Sigmoid colon (tissue), 7 donors: ENCODE results near the gene RAB14. TPM values are rescaled to one million over a fixed set of nuclear protein-coding genes. Genes with fewer than 3 reads are reported as not detected.

Source experiments
- DNase-seq: peaks from one replicate; pipeline ENCODE4 v3.0.0-alpha.2; 2019
- H3K27ac ChIP-seq, 4 donors: fragments of 200-600 bp; sonication (generic); one replicate each; pipeline ENCODE4 v1.5.1; 2016 to 2019; ENCODE audit warnings: mild to moderate bottlenecking in 1 of 4
- H3K27me3 ChIP-seq, 3 donors: fragments of 200-600 bp; sonication (generic); one replicate each; pipeline ENCODE4 v1.5.1; 2019; ENCODE audit warnings: mild to moderate bottlenecking in 1 of 3
- H3K36me3 ChIP-seq, 4 donors: fragments of 200-600 bp; sonication (generic); one replicate each; pipeline ENCODE4 v1.5.1; 2016 to 2019
- H3K4me1 ChIP-seq, 4 donors: fragments of 200-600 bp; sonication (generic); one replicate each; pipeline ENCODE4 v1.5.1; 2017 to 2019
- H3K4me3 ChIP-seq, 4 donors: fragments of 200-600 bp; sonication (generic); one replicate each; pipeline ENCODE4 v1.5.1; 2017 to 2019; ENCODE audit warnings: mild to moderate bottlenecking in 2 of 4, moderate library complexity in 1 of 4
- H3K9me3 ChIP-seq, 4 donors: fragments of 200-600 bp in 3 of 4; sonication (generic) in 3 of 4; one replicate each; pipeline versions ENCODE4 v1.5.1 to v1.6.1; 2013 to 2019
- EP300 ChIP-seq, 4 donors: sonication (generic); formaldehyde crosslinking; IDR thresholded peaks; one replicate each; pipeline ENCODE4 v1.6.1; 2017; ENCODE audit warnings: antibody characterized with exemption in 4 of 4
- POLR2A ChIP-seq, 2 donors: fragments of 450-650 bp; IDR thresholded peaks; one replicate each; pipeline ENCODE4 v1.6.1; 2016; ENCODE audit warnings: antibody characterized with exemption in 2 of 2, mild to moderate bottlenecking in 2 of 2, moderate library complexity in 2 of 2
- POLR2AphosphoS5 ChIP-seq, 4 donors: sonication (generic); formaldehyde crosslinking; IDR thresholded peaks; one replicate each; pipeline ENCODE4 v1.6.1; 2017; ENCODE audit warnings: antibody characterized with exemption in 4 of 4
- whole genome bisulfite sequencing, 2 donors: extraction: QIAGEN DNeasy Blood & Tissue Kit; methylation state at CpG; one replicate each; pipeline ENCODE4 v1.1.7; 2013; 5-methylcytosine and 5-hydroxymethylcytosine counted together
- intact Hi-C: fragments of 100-400 bp; cut with DNase I; formaldehyde crosslinking; loops from one replicate; pipeline ENCODE4 v1.15.1; 2023
- polyA plus RNA-seq, 3 donors: library from polyadenylated mRNA; stranded (reverse); fragments of 200-250 nt; gene quantifications; one replicate each; pipeline ENCODE4 v1.2.3, GENCODE V29; 2013
- total RNA-seq, 4 donors: library from RNA; depleted of rRNA; stranded (reverse); fragments of >200 nt; gene quantifications; one replicate each; pipeline ENCODE4 v1.1.0, GENCODE V29; 2016
- TF ChIP-seq, protein P1 (sequence below), 4 experiments: fragments of 450-650 bp in 3 of 4; fragments of 200-600 bp in 1 of 4; IDR thresholded peaks; one replicate each; pipeline ENCODE4 v1.5.1; 2016 to 2019; ENCODE audit warnings: antibody characterized with exemption in 4 of 4, mild to moderate bottlenecking in 3 of 4, moderate library complexity in 2 of 4
- donor health status: healthy with polysubstance abuse.
- donor health status: Bipolar disorder and iron deficiency.
- donor health status: healthy.

The RAB14 gene
- total and polyA plus RNA-seq, 7 donors = 28.2 to 61.7 (median 33.2) TPM

- intact Hi-C loops = no loop called here
- H3K27me3 ChIP-seq = no peaks in the 10 kb centered on the region
- 86 to 91% methylated on average over 5 of the region's 5 CpGs for WGBS, 2 donors
Observed at GRCh38 chr9:121230256-121230655, 28.6 kb upstream of the RAB14 start.

GRCh38 chr9:121227862-121228261 lies 26.2 kb upstream of the RAB14 start:
- peaks cover 0 to 1% (median under 1%) of the 10 kb centered on the region in 4 donors for H3K4me1 ChIP-seq
- no peak for TF ChIP-seq POLR2AphosphoS5 (IDR thresholded peaks at IDR 0.05)
- TF ChIP-seq, protein P1, sequence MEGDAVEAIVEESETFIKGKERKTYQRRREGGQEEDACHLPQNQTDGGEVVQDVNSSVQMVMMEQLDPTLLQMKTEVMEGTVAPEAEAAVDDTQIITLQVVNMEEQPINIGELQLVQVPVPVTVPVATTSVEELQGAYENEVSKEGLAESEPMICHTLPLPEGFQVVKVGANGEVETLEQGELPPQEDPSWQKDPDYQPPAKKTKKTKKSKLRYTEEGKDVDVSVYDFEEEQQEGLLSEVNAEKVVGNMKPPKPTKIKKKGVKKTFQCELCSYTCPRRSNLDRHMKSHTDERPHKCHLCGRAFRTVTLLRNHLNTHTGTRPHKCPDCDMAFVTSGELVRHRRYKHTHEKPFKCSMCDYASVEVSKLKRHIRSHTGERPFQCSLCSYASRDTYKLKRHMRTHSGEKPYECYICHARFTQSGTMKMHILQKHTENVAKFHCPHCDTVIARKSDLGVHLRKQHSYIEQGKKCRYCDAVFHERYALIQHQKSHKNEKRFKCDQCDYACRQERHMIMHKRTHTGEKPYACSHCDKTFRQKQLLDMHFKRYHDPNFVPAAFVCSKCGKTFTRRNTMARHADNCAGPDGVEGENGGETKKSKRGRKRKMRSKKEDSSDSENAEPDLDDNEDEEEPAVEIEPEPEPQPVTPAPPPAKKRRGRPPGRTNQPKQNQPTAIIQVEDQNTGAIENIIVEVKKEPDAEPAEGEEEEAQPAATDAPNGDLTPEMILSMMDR (IDR thresholded peaks at IDR 0.05) = no peak
- no peak for TF ChIP-seq EP300 (IDR thresholded peaks at IDR 0.05)
- TF ChIP-seq POLR2A (IDR thresholded peaks at IDR 0.05) = no peak
- no peaks in the 10 kb centered on the region for H3K27me3 ChIP-seq
- no peaks in the 10 kb centered on the region for H3K36me3 ChIP-seq
- H3K9me3 ChIP-seq = no peaks in the 10 kb centered on the region
- intact Hi-C loops = no loop called here
- 40 to 68% methylated on average over 4 of the region's 4 CpGs for WGBS, 2 donors
- H3K4me3 ChIP-seq = no peak overlapping the region
- DNase-seq = no peak
- no peak overlapping the region for H3K27ac ChIP-seq

More at GRCh38 chr9:121230256-121230655, 28.6 kb upstream of the RAB14 start:
- no peak for DNase-seq
- TF ChIP-seq POLR2A (IDR thresholded peaks at IDR 0.05) = no peak
- TF ChIP-seq, protein P1 (IDR thresholded peaks at IDR 0.05) = no peak
- TF ChIP-seq EP300 (IDR thresholded peaks at IDR 0.05) = no peak
- TF ChIP-seq POLR2AphosphoS5 (IDR thresholded peaks at IDR 0.05) = no peak
- Histone ChIP-seq H3K4me1 (no peaks in the 10 kb centered on the region), H3K36me3 (no peaks in the 10 kb centered on the region), H3K4me3 (no peak overlapping the region), H3K27ac (no peak overlapping the region), H3K9me3 (no peaks in the 10 kb centered on the region)

DNA sequence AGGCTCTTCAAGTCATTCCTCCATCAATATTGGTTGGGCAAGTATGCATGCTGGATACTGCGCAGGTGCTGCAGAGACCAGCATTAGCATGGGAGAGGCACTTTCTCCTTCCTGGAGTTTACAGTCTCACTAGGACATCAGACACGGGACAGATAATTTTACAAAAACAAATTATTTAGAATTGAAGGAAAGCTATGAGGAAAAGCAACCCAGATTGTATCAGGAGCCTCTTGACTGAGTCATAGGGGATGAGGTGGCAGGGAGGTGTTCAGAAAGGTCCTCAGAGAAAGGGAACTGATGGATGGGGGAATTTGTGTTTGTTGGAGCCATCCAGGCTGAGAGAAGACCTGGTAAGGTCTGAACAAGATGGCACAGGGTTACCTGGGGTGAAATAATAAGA lies 24.5 kb upstream of the RAB14 start:
- intact Hi-C loops = no loop called here
- Histone ChIP-seq H3K9me3 (no peaks in the 10 kb centered on the region), H3K4me1 (peaks cover 0 to 6% (median 2%) of the 10 kb centered on the region in 4 donors), H3K4me3 (no peak overlapping the region), H3K27me3 (no peaks in the 10 kb centered on the region), H3K36me3 (no peaks in the 10 kb centered on the region), H3K27ac (no peak overlapping the region)
- TF ChIP-seq POLR2A (IDR thresholded peaks at IDR 0.05) (no peak), POLR2AphosphoS5 (IDR thresholded peaks at IDR 0.05) (no peak), EP300 (IDR thresholded peaks at IDR 0.05) (no peak)
- TF ChIP-seq, protein P1 (IDR thresholded peaks at IDR 0.05) = no peak
- DNase-seq = no peak
- 82 to 87% methylated on average over 2 of the region's 2 CpGs for WGBS, 2 donors

DNA sequence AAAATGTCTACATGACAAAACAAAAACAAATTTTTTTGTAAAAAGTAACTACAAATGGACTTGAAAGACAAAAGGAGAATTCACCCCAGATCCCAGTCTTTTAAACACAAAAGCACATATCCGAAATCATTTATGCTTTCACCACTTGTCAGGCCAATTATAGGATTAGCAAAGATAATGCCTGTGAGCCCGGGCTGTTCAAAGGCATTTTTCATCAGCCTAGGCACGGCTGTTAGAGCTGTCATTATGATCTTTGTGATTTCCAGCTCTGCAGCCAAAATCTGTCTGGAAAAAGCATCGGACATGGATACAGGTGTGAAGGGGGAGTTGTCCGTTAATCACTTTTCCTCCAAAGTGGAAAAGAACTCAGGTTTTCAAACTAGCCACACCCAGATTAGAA lies 23.6 kb upstream of the RAB14 start:
- WGBS, 2 donors = 77 to 80% methylated on average over 5 of the region's 5 CpGs

More for the DNA sequence above, 23.6 kb upstream of the RAB14 start:
- H3K4me3 ChIP-seq = no peak overlapping the region
- no peaks in the 10 kb centered on the region for H3K27me3 ChIP-seq
- DNase-seq = no peak
- H3K36me3 ChIP-seq = no peaks in the 10 kb centered on the region
- TF ChIP-seq EP300 (IDR thresholded peaks at IDR 0.05) = no peak
- TF ChIP-seq, protein P1 (IDR thresholded peaks at IDR 0.05) = no peak
- no peak for TF ChIP-seq POLR2AphosphoS5 (IDR thresholded peaks at IDR 0.05)
- TF ChIP-seq POLR2A (IDR thresholded peaks at IDR 0.05) = no peak
- peaks cover 0 to 6% (median 2%) of the 10 kb centered on the region in 4 donors for H3K4me1 ChIP-seq
- intact Hi-C loops = no loop called here
- no peaks in the 10 kb centered on the region for H3K9me3 ChIP-seq
- no peak overlapping the region for H3K27ac ChIP-seq
